ENCODE results near the gene SLC9A8.

The SLC9A8 gene

GRCh38 chr20:49919009-49919408 is 106.4 kb downstream of the SLC9A8 start:
- DNase-seq, result no peak

GRCh38 chr20:49919461-49919860 is 106.8 kb downstream of the SLC9A8 start:
- no peak for DNase-seq

GRCh38 chr20:49924247-49924646 is 111.6 kb downstream of the SLC9A8 start:
- DNase-seq, result no peak

- DNase-seq, result peak in 2 of 3 donors; percentile 45 to 46
Measured at GRCh38 chr20:49925901-49926454, 113.3 kb downstream of the SLC9A8 start.

GRCh38 chr20:49928411-49929141 is 115.9 kb downstream of the SLC9A8 start:
- peak; percentile 86 to 90 (median 90) for DNase-seq

GRCh38 chr20:49929142-49929494 is 116.5 kb downstream of the SLC9A8 start:
- no peak for DNase-seq

GRCh38 chr20:49935746-49936152 is 123.1 kb downstream of the SLC9A8 start:
- DNase-seq, result no peak

GRCh38 chr20:49936153-49937026 is 123.8 kb downstream of the SLC9A8 start, which contains the start of gene RNF114:
RNF114 (plus strand) TSS chr20:49936397; CDS start chr20:49936413, 16 bp downstream.
- DNase-seq, result peak; percentile 93 to 99 (median 98)

- DNase-seq, result peak in 2 of 3 donors; percentile 38 to 49
Measured at GRCh38 chr20:49937027-49937929, 124.7 kb downstream of the SLC9A8 start.

- DNase-seq, result peak; percentile 37 to 69 (median 54)
Measured at GRCh38 chr20:49938173-49939163, 125.8 kb downstream of the SLC9A8 start.

- DNase-seq, result no peak
Measured at GRCh38 chr20:49941456-49941855, 128.8 kb downstream of the SLC9A8 start.
